K562 (cell line): ENCODE data around the gene DPEP2. TPM values are rescaled to one million over a fixed set of nuclear protein-coding genes. Genes with fewer than 3 reads are reported as not detected.

Experiments
- ARHGAP35 ChIP-seq: fragments of 450-650 bp; IDR thresholded peaks from 2 replicates; pipeline ENCODE4 v1.6.1; 2018; ENCODE audit not compliant: partially characterized antibody
- CAMTA2 ChIP-seq: fragments of 250-450 bp; sonication (Bioruptor Pico); conservative IDR thresholded peaks from 2 replicates; pipeline ENCODE4 v1.5.1; 2022
- CHD1 ChIP-seq: fragments of 200-600 bp; sonication (generic); IDR thresholded peaks from one replicate; pipeline ENCODE4 v1.6.1; 2012; ENCODE audit warnings: mild to moderate bottlenecking, moderate library complexity, low read length, inconsistent platforms
- CLOCK ChIP-seq: fragments of 250-450 bp; sonication (Bioruptor Pico); IDR thresholded peaks from 2 replicates; pipeline ENCODE4 v1.4.0; 2020; ENCODE audit warnings: mild to moderate bottlenecking, moderate library complexity, borderline replicate concordance
- CREB3 ChIP-seq: fragments of 450-650 bp; conservative IDR thresholded peaks from 2 replicates; pipeline ENCODE4 v1.6.1; 2016; ENCODE audit warnings: missing genetic modification characterization, low read depth, mild to moderate bottlenecking, missing compliant biosample characterization, moderate library complexity
- DMBX1 ChIP-seq: fragments of 250-450 bp; sonication (Bioruptor Pico); IDR thresholded peaks from 2 replicates; pipeline ENCODE4 v1.8.0; 2022; ENCODE audit warnings: inconsistent platforms, mild to moderate bottlenecking, moderate library complexity, borderline replicate concordance
- E2F8 ChIP-seq: fragments of 450-650 bp; IDR thresholded peaks from 2 replicates; pipeline ENCODE4 v1.7.1; 2018; ENCODE audit warnings: mild to moderate bottlenecking, low read depth; ENCODE audit not compliant: partially characterized antibody
- ESRRA ChIP-seq: fragments of 450-650 bp; IDR thresholded peaks from 2 replicates; pipeline ENCODE4 v1.6.1; 2014; ENCODE audit warnings: low read depth, mild to moderate bottlenecking, moderate library complexity, borderline replicate concordance
- KLF6 ChIP-seq: fragments of 250-450 bp; sonication (Bioruptor Pico); IDR thresholded peaks from 2 replicates; pipeline ENCODE4 v1.4.0; 2020; ENCODE audit warnings: mild to moderate bottlenecking, moderate library complexity, borderline replicate concordance
- NBN ChIP-seq: fragments of 450-650 bp; IDR thresholded peaks from 2 replicates; pipeline ENCODE4 v1.6.1; 2016; ENCODE audit warnings: low read depth, mild to moderate bottlenecking
- NFYB ChIP-seq: IDR thresholded peaks from 2 replicates; pipeline ENCODE4 v1.6.1; 2011; ENCODE audit warnings: mild to moderate bottlenecking, moderate library complexity; ENCODE audit not compliant: insufficient read length; ENCODE audit errors: extremely low read depth
- PHF8 ChIP-seq: fragments of 200-600 bp; sonication (generic); IDR thresholded peaks from 2 replicates; pipeline ENCODE4 v1.6.1; 2012; ENCODE audit warnings: mixed run types, mild to moderate bottlenecking, inconsistent platforms, low read length, moderate library complexity, borderline replicate concordance
- RFX5 ChIP-seq: IDR thresholded peaks from 2 replicates; pipeline ENCODE4 v1.6.1; 2011; ENCODE audit warnings: low read depth, mild to moderate bottlenecking, improper control_type of control experiment, low read length
- SRSF3 ChIP-seq: fragments of 200-400 bp; formaldehyde crosslinking; IDR thresholded peaks from 2 replicates; pipeline ENCODE4 v1.6.1; 2016; ENCODE audit warnings: mild to moderate bottlenecking, low read length, moderate library complexity; ENCODE audit not compliant: insufficient read depth
- TAF1 ChIP-seq: IDR thresholded peaks from 2 replicates; pipeline ENCODE4 v1.6.1; 2011; ENCODE audit warnings: mild to moderate bottlenecking, low read length, moderate library complexity; ENCODE audit not compliant: insufficient read depth, control insufficient read depth, severe bottlenecking; ENCODE audit errors: extremely low read depth
- TRIM24 ChIP-seq, 2 experiments: fragments of 450-650 bp; IDR thresholded peaks; 2 replicates each; pipeline ENCODE4 v1.6.1; 2016
- USF2 ChIP-seq: sonication (generic); formaldehyde crosslinking; IDR thresholded peaks from 2 replicates; pipeline ENCODE4 v1.5.0; 2020; ENCODE audit warnings: missing genetic modification reagents
- ZFP1 ChIP-seq: fragments of 450-650 bp; formaldehyde crosslinking; IDR thresholded peaks from 2 replicates; pipeline ENCODE4 v1.4.0; 2020; ENCODE audit warnings: mild to moderate bottlenecking, mixed read lengths
- ZNF175 ChIP-seq: fragments of 200-800 bp; sonication (Bioruptor generic); IDR thresholded peaks from 2 replicates; pipeline ENCODE4 v1.6.1; 2016; ENCODE audit warnings: low read depth, mild to moderate bottlenecking, missing genetic modification characterization, missing compliant biosample characterization
- polyA plus RNA-seq, 8 experiments: library from polyadenylated mRNA; depleted of rRNA in 4 of 8; stranded (reverse) in 5 of 8; unstranded in 3 of 8; fragments of >200 nt; fragmentation: Nextera tagmentation in 2 of 8; fragmentation: Illumina TruSeq in 1 of 8; extraction: Ambion mirVana in 2 of 8; extraction: Trizol in 1 of 8; gene quantifications; 2 replicates each; pipeline versions ENCODE4 v1.2.1 to v1.2.3, GENCODE V29; 2011 to 2014; ENCODE audit warnings: inconsistent platforms in 1 of 8, missing spikeins in 1 of 8
- total RNA-seq, 7 experiments: library from RNA; depleted of rRNA in 6 of 7; stranded (reverse); fragments of >200 nt in 6 of 7; fragmentation: Illumina TruSeq in 2 of 7; extraction: Trizol in 2 of 7; gene quantifications; 2 replicates each; pipeline versions ENCODE4 v1.2.1 to v1.2.3, GENCODE V29; 2011 to 2021; ENCODE audit warnings: low replicate concordance in 1 of 7

DPEP2 gene
- total and polyA plus RNA-seq, 9 of the 15 experiments (the other 6 are each of a cell fraction or from before 2014, with no cell fraction given): 0.14 to 1.2 (median 0.38) TPM

GRCh38 chr16:67993207-67994039, 5.9 kb downstream of the DPEP2 start (continued):
- no peak for TF ChIP-seq ZNF175 (CRISPR knock-in tag)
- TF ChIP-seq USF2 (CRISPR knock-in tag): no peak
- no peak for TF ChIP-seq SRSF3
- TF ChIP-seq RFX5: no peak
- no peak for TF ChIP-seq NFYB
- no peak for TF ChIP-seq ZFP1 (CRISPR knock-in tag)
- TF ChIP-seq KLF6 (CRISPR knock-in tag): peak; percentile 92
- peak; percentile 69; the same call in 1 of the 2 replicates for TF ChIP-seq CLOCK (CRISPR knock-in tag)
- TF ChIP-seq E2F8: peak; percentile 78
- no peak for TF ChIP-seq CHD1
- no peak for TF ChIP-seq CAMTA2
- TF ChIP-seq TRIM24 (IDR thresholded peaks at IDR 0.05): peak in 1 of 2 experiments; percentile 62; a peak in 2 of 4 replicates
- peak; percentile 84; the same call in 1 of the 2 replicates for TF ChIP-seq NBN
- no peak for TF ChIP-seq ARHGAP35
- peak; percentile 57; the same call in 1 of the 2 replicates for TF ChIP-seq DMBX1 (CRISPR knock-in tag)
- TF ChIP-seq ESRRA: peak; percentile 64; the same call in 1 of the 2 replicates
- TF ChIP-seq TAF1: peak; percentile 59
- peak; percentile 73; the same call in 1 of the 2 replicates for TF ChIP-seq PHF8
- TF ChIP-seq CREB3: 0 out of 2 replicates have a peak, but pooled peaks have one; percentile 74
